ENCODE results near the gene METTL21C. TPM values are rescaled to one million over a fixed set of nuclear protein-coding genes. Genes with fewer than 3 reads are reported as not detected.

Gene METTL21C
- polyA plus RNA-seq, 1 donor from 2014 or later, result not detected

GRCh38 chr13:102690883-102691282 lies 4.0 kb downstream of the METTL21C start:
- H3K79me2 ChIP-seq (replicated peaks; ENCODE audit: insufficient read depth, low read length), result no peaks in the 10 kb centered on the region
- H3F3A ChIP-seq (ENCODE audit: insufficient read depth, low read length, poor library complexity, severe bottlenecking), result no peaks in the 10 kb centered on the region
- no peaks in the 10 kb centered on the region for H3K36me3 ChIP-seq (ENCODE audit: insufficient read depth, low read length)
- H3K4me3 ChIP-seq (ENCODE audit: low read length), result no peak overlapping the region
- H3K9me2 ChIP-seq (ENCODE audit: insufficient read depth, low read length), result no peaks in the 10 kb centered on the region
- H3K4me2 ChIP-seq (ENCODE audit: low read length), result no peak overlapping the region
- no peak overlapping the region for H2AFZ ChIP-seq (ENCODE audit: low read depth, low read length)
- no peaks in the 10 kb centered on the region for H4K20me1 ChIP-seq (ENCODE audit: insufficient read depth)
- H3K9ac ChIP-seq (ENCODE audit: low read length), result no peak overlapping the region
- TF ChIP-seq EP300 (conservative IDR thresholded peaks at IDR 0.05; ENCODE audit: poor library complexity, severe bottlenecking) (no peak), POLR2AphosphoS5 (IDR thresholded peaks at IDR 0.05) (no peak), RAD21 (conservative IDR thresholded peaks at IDR 0.05) (no peak), TAF1 (IDR thresholded peaks at IDR 0.05; ENCODE audit: low read depth) (no peak), CTCF (IDR thresholded peaks at IDR 0.05; ENCODE audit: poor library complexity, severe bottlenecking) (no peak), SMC3 (conservative IDR thresholded peaks at IDR 0.05; ENCODE audit: poor library complexity) (no peak)
- H3K27me3 ChIP-seq (ENCODE audit: insufficient read depth, low read depth, low read length), result no peaks in the 10 kb centered on the region
- no peak overlapping the region for H3K27ac ChIP-seq (ENCODE audit: low read length)
- H3K9me3 ChIP-seq (ENCODE audit: low read length), result no peaks in the 10 kb centered on the region

- no peaks in the 10 kb centered on the region for H3K79me2 ChIP-seq (replicated peaks; ENCODE audit: insufficient read depth, low read length)
- H3K9me2 ChIP-seq (ENCODE audit: insufficient read depth, low read length), result no peaks in the 10 kb centered on the region
- TF ChIP-seq CTCF (IDR thresholded peaks at IDR 0.05; ENCODE audit: poor library complexity, severe bottlenecking) (no peak), REST (IDR thresholded peaks at IDR 0.05; ENCODE audit: borderline replicate concordance) (no peak), EP300 (conservative IDR thresholded peaks at IDR 0.05; ENCODE audit: poor library complexity, severe bottlenecking) (no peak), MXI1 (conservative IDR thresholded peaks at IDR 0.05; ENCODE audit: poor library complexity, severe bottlenecking) (no peak)
- H2AFZ ChIP-seq (ENCODE audit: low read depth, low read length), result no peak overlapping the region
- no peaks in the 10 kb centered on the region for H3K36me3 ChIP-seq (ENCODE audit: insufficient read depth, low read length)
- H3K4me3 ChIP-seq (ENCODE audit: low read length), result no peak overlapping the region
- H4K20me1 ChIP-seq (ENCODE audit: insufficient read depth), result no peaks in the 10 kb centered on the region
- no peaks in the 10 kb centered on the region for H3K27me3 ChIP-seq (ENCODE audit: insufficient read depth, low read depth, low read length)
- H3K4me2 ChIP-seq (ENCODE audit: low read length), result no peak overlapping the region
- no peak overlapping the region for H3K27ac ChIP-seq (ENCODE audit: low read length)
- H3F3A ChIP-seq (ENCODE audit: insufficient read depth, low read length, poor library complexity, severe bottlenecking), result no peaks in the 10 kb centered on the region
- no peak overlapping the region for H3K9ac ChIP-seq (ENCODE audit: low read length)
- H3K9me3 ChIP-seq (ENCODE audit: low read length), result no peaks in the 10 kb centered on the region
Observed at GRCh38 chr13:102688306-102688973, 6.4 kb downstream of the METTL21C start.

Data from neural cell (in vitro differentiated cells).